ENCODE results near the gene NCBP1. TPM values are rescaled to one million over a fixed set of nuclear protein-coding genes. Genes with fewer than 3 reads are reported as not detected.
"Not testable (repeated sequence)": the region's sequence is repeated elsewhere in the genome, so short reads cannot be mapped to it uniquely, and the experiment has no call there.

The NCBP1 gene
- 31.1 and 43.3 TPM in 2 replicates for total RNA-seq (2014; rRNA removed; shearing (Covaris generic))

GRCh38 chr9:97632985-97633858 is at the start of gene NCBP1, which contains the start of gene TSTD2:
Gene NCBP1 (plus strand): TSS chr9:97633821. CDS start chr9:97633882, 61 bp downstream.
Gene TSTD2 (minus strand): TSS chr9:97633368. CDS start chr9:97627562, 5,806 bp downstream.
- peak; percentile 98 for DNase-seq (ENCODE audit: low read depth)

GRCh38 chr9:97584778-97585177 is 48.8 kb upstream of the NCBP1 start:
- not testable (repeated sequence) for DNase-seq (ENCODE audit: low read depth)

DNA sequence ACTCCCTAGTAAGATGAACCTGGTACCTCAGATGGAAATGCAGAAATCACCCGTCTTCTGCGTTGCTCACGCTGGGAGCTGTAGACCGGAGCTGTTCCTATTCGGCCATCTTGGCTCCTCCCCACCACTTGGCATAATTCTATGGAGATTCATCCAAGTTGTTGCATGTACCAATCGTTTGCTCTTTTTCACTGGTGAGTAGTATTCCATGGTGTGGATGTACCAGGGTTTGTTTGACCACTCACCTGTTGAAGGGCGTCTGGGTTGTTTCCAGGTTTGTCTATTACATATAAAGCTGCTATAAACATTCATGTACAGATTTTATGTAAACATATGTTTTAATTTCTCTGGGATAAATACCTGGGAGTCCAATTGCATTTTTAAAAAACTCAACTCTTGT is 46.7 kb upstream of the NCBP1 start:
- DNase-seq (ENCODE audit: low read depth), result not testable (repeated sequence)

- no peak for DNase-seq (ENCODE audit: low read depth)
Measured at GRCh38 chr9:97591535-97591934, 42.1 kb upstream of the NCBP1 start.

- no peak for DNase-seq (ENCODE audit: low read depth)
Measured at GRCh38 chr9:97592126-97592525, 41.5 kb upstream of the NCBP1 start.

DNA sequence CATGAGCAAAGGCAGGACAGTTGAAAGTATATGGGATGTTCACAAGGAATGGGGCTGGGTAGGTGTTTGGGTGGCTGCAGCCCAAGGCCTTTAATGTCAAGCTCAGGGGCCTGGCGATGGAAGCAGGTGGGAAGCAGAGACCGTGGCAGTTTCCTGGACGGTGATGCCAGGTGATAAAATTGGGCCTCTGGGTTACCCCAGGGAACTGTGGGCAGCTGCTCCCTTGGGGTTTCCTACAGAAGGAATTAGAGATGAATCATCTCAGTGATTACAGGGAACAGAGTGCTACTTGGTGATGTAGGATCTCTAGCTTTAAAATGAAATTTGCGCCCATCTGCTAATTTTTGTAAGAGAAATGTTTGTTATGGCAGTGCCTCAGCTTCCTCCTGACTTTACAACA is 39.7 kb upstream of the NCBP1 start:
- DNase-seq (ENCODE audit: low read depth), result peak; percentile 29

DNA sequence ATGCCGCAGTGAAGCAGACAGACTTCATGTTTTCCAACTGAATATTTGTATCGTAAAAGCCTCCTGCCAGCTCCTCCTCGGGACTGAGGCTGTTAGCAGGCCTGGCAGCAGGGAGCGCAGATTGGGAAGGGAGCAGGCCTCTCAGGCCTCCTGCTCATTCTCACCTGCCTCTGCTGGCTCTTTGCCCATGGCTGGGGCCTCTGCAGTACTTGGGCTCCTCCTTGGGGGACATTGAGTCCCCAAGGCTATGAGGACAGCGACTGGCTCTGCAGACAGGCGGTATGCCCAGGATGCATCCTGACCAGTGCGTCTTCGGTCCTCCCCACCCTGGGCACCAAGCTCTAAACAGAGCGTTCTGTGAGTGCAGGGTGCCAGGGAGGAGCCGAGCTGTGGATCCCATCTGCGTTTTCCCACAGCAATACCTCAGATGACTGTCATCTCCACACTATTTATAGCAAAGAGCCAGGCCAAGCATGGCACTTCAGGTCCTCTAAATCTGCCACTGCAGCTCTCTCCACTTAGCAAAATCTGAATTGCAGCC is 39.2 kb upstream of the NCBP1 start:
- no peak for DNase-seq (ENCODE audit: low read depth)

GRCh38 chr9:97596906-97597305 is 36.7 kb upstream of the NCBP1 start:
- no peak for DNase-seq (ENCODE audit: low read depth)

DNA sequence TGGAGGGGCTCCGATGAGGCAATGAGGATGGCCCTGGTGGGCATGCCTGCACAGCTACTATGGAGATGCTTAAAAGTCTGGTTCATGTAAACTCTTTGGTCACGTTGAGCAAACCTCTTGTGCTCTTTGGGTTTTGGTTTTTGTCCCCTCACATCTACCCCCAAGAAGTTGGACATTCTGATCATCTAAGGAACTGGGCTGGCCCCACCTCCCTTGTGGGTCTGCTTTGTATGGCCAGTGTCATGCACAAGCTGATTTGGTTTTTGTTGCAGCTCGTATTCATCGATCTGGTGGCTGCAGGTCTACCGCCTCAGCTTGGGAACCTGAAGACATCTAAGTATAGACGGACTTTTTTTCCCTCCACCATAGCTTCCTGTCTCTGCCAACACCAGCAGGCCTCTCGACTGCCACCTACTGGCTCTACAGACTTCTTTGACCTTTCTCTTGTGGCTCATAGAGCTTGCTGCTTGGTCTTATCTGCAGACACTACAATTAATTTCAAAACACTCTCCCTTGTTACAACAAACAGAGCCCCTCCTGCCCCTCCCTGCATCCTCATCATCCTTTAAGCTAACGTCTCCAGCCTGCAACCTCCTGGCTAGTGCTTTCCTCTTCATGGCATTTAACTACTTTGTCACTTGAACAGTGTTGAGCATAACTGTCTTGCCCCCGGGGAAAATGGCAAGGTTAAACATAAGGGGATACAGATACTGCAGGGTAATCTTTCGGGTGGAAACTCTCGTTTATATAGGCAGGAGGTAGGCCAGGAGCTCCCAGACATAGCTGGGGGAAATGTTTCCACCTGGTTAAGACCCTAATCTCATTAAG is 34.9 kb upstream of the NCBP1 start:
- peak; percentile 81 for DNase-seq (ENCODE audit: low read depth)

DNA sequence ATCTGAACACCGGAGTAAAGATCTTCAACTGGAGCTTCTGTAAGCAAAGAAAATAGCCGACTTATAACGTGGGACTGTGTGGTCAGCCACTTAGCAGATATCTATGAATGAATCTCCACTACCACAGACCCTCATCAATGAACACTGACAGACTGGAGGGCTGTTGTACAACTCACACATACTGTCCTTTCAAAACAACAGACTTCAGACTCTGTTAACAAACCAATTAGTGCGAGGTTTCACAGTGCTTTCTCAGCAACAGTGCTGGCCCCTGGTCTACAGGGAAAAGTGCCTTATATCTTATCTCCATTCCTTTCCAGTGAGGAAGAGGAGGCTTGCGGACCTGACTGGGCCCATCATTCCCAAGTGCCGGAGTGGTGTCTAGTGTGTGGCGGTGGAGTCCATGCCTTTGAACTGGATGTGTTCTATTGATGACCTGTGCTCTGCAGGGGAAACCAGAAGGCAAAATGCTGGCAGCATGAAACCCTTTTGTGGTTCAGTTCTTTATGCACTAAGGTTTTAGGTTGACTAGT is 34.2 kb upstream of the NCBP1 start:
- DNase-seq (ENCODE audit: low read depth), result no peak

DNA sequence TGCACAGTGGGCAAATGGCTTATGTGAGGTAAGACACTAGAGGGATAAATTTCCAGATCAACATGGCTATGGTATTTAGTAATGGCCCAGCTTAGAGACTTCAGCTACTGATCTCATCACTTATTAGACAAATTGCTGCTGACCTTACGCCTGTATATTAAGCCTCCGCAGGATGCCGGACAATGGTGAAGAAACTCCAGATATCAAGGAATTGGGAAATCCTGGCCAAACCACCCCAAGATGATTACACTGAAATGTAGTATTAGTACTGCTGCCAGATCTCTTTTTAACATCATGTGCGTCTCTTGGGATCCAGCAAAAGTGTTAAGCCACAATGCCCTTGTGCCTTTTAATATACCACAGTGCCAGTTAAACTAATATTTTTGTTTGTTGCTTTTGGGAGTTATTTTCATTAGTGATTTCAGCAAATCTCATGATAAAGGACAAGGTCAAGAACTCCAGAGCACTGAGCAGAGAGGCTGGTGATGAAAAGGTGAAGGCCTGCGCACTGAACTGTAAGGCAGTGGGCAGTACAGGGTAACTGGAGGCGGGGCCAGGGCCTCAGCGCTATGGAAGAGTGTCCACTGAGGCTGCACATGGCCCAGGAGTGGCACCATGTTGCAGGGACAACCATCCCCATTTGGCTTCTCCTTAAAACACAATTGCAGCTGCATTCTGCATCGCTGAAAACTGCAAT is 32.9 kb upstream of the NCBP1 start:
- no peak for DNase-seq (ENCODE audit: low read depth)

- no peak for DNase-seq (ENCODE audit: low read depth)
Measured at GRCh38 chr9:97601228-97601898, 32.3 kb upstream of the NCBP1 start.

DNA sequence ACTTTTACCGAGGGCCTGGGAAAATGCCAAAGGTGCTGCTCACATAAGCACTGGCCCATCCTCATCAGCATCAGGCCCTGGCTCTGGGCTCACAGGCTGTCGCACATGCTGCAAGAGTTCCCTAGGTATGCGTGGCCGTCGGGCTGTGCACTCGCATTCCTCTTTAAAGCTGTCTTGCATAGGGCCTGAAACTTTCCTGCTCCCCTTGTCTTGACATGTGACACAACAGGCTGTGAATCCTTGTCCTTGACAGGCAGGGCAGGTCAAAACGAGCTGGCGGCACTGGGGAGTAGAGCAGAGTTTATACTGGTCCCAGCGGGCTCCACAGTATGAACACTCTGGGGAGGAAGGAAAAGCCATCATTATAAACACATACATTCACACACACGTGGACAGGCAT is 31.2 kb upstream of the NCBP1 start:
- DNase-seq (ENCODE audit: low read depth), result no peak

GRCh38 chr9:97604901-97605645 is 28.5 kb upstream of the NCBP1 start:
- no peak for DNase-seq (ENCODE audit: low read depth)

- DNase-seq (ENCODE audit: low read depth), result peak; percentile 62
Measured at GRCh38 chr9:97615439-97616072, 18.1 kb upstream of the NCBP1 start.

GRCh38 chr9:97617939-97618416 is 15.6 kb upstream of the NCBP1 start:
- DNase-seq (ENCODE audit: low read depth), result no peak

DNA sequence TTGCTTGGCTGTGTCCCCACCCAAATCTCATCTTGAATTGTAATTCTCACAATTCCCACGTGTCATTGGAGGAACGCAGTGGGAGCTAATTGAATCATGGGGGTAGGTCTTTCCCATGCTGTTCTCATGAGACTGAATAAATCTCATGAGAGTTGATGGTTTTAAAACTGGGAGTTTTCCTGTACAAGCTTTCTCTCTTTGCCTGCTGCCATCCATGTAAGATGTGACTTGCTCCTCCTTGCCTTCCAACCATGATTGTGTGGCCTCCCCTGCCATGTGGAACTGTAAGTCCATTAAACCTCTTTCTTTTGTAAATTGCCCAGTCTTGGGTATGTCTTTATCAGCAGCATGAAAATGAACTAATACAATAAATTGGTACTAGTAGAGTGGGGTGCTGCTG is 13.6 kb upstream of the NCBP1 start:
- DNase-seq (ENCODE audit: low read depth), result not testable (repeated sequence)

GRCh38 chr9:97622483-97622882 is 11.1 kb upstream of the NCBP1 start:
- not testable (repeated sequence) for DNase-seq (ENCODE audit: low read depth)

DNA sequence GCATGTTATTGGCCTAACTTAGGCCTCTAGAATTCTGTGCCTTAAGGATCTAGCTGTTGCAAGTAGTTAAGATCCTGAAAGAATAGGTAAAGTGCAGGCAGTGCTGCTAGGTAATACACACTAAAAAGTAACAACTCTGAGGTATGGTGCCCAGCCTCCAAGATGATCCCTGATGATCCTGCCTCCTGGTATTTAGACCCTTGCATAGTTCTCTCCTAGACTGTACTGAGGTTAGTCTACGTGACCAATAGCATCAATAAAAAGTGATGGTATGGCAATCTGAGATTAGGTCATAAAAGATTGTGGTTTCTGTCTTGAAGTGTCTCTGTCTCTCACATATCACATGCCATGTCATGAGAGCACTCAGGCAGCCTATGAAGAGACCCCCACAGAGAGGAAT is 9.7 kb upstream of the NCBP1 start:
- DNase-seq (ENCODE audit: low read depth), result no peak
